CD8-positive, alpha-beta memory T cell (primary cell): ENCODE data around the gene ASAP2. TPM values are rescaled to one million over a fixed set of nuclear protein-coding genes. Genes with fewer than 3 reads are reported as not detected.

Experiments used
- CTCF ChIA-PET: fragments of 350-600 bp; sonication (Branson Sonifier 250); formaldehyde crosslinking; loops from one replicate; lab custom pipeline; 2021; ENCODE audit warnings: antibody characterized with exemption; lab: Charles Lee
- POLR2A ChIA-PET: fragments of 350-600 bp; sonication (Branson Sonifier 250); formaldehyde crosslinking; loops from one replicate; lab custom pipeline; 2021; ENCODE audit warnings: antibody characterized with exemption; lab: Charles Lee
- DNase-seq, 5 donors: peaks; one replicate each; pipeline versions ENCODE4 v3.0.0 to v3.0.0-alpha.2; 2020 to 2022; ENCODE audit warnings: mixed read lengths in 1 of 5
- H3K27ac ChIP-seq: one replicate; pipeline ENCODE4 v1.7.0; 2013; ENCODE audit warnings: low read depth, mild to moderate bottlenecking, low read length, moderate library complexity
- H3K27me3 ChIP-seq: 2 replicates; pipeline ENCODE4 v1.7.0; 2013; ENCODE audit warnings: low read length, mild to moderate bottlenecking; ENCODE audit not compliant: insufficient read depth, poor library complexity, severe bottlenecking
- H3K36me3 ChIP-seq: 2 replicates; pipeline ENCODE4 v1.7.0; 2013; ENCODE audit warnings: mild to moderate bottlenecking, low read length, moderate library complexity; ENCODE audit not compliant: insufficient read depth
- H3K4me1 ChIP-seq: 2 replicates; pipeline ENCODE4 v1.7.0; 2013; ENCODE audit warnings: mild to moderate bottlenecking, low read length, moderate library complexity; ENCODE audit not compliant: insufficient read depth
- H3K4me3 ChIP-seq: 2 replicates; pipeline ENCODE4 v1.7.0; 2013; ENCODE audit warnings: mild to moderate bottlenecking, low read length
- H3K9me3 ChIP-seq: 2 replicates; pipeline ENCODE4 v1.7.0; 2013; ENCODE audit warnings: mild to moderate bottlenecking, low read length
- H3K27ac Mint-ChIP-seq, 8 donors: one replicate each; pipeline ENCODE4 v1.8.0; 2020 to 2021; ENCODE audit warnings: mixed read lengths in 8 of 8, mild to moderate bottlenecking in 6 of 8, inconsistent platforms in 3 of 8, moderate library complexity in 3 of 8
- H3K27me3 Mint-ChIP-seq, 2 donors: one replicate each; pipeline ENCODE4 v1.8.0; 2020 to 2021; ENCODE audit warnings: mixed read lengths in 2 of 2, mild to moderate bottlenecking in 1 of 2, moderate library complexity in 1 of 2
- H3K36me3 Mint-ChIP-seq, 3 donors: one replicate each; pipeline ENCODE4 v1.8.0; 2020 to 2021; ENCODE audit warnings: mixed read lengths in 3 of 3, inconsistent platforms in 1 of 3, mild to moderate bottlenecking in 1 of 3
- H3K4me1 Mint-ChIP-seq, 3 donors: one replicate each; pipeline ENCODE4 v1.8.0; 2020 to 2021; ENCODE audit warnings: mixed read lengths in 3 of 3, inconsistent platforms in 1 of 3, mild to moderate bottlenecking in 1 of 3
- H3K4me3 Mint-ChIP-seq, 7 donors: one replicate each; pipeline ENCODE4 v1.8.0; 2020 to 2021; ENCODE audit warnings: mixed read lengths in 7 of 7, mild to moderate bottlenecking in 6 of 7, moderate library complexity in 4 of 7, inconsistent platforms in 2 of 7
- H3K9me3 Mint-ChIP-seq, 5 donors: one replicate each; pipeline ENCODE4 v1.8.0; 2020 to 2022; ENCODE audit warnings: mixed read lengths in 5 of 5, mild to moderate bottlenecking in 3 of 5, moderate library complexity in 2 of 5, inconsistent platforms in 1 of 5
- polyA plus RNA-seq: library from polyadenylated mRNA; unstranded; fragments of 300-500 nt; fragmentation: Illumina TruSeq; gene quantifications from one replicate; pipeline ENCODE4 v1.2.3, GENCODE V29; 2021
- total RNA-seq, 2 experiments: library from RNA; stranded (reverse); gene quantifications; one replicate each; pipeline ENCODE4 v1.2.3, GENCODE V29; 2021

Gene ASAP2
- total and polyA plus RNA-seq, 3 experiments from 2014 or later = 0.15 to 0.38 TPM; not detected in 1

- Mint-ChIP-seq H3K4me1 (peaks cover 0 to 21% (median 20%) of the 10 kb centered on the region in 3 donors), H3K27ac (peak overlapping the region in 2 of 8 donors; percentile 32 to 76), H3K36me3 (peaks cover 11 to 73% (median 23%) of the 10 kb centered on the region in 3 donors), H3K4me3 (peak overlapping the region in 3 of 7 donors; percentile 7 to 57 (median 31)), H3K9me3 (peaks cover 0 to 2% (median 0%) of the 10 kb centered on the region in 5 donors), H3K27me3 (no peaks in the 10 kb centered on the region)
- no peak overlapping the region for H3K4me3 ChIP-seq
- CTCF ChIA-PET = no interaction called here
- no peak overlapping the region for H3K27ac ChIP-seq
- H3K9me3 ChIP-seq = no peaks in the 10 kb centered on the region
- H3K27me3 ChIP-seq = no peaks in the 10 kb centered on the region
- DNase-seq = no peak
- no peaks in the 10 kb centered on the region for H3K4me1 ChIP-seq
- POLR2A ChIA-PET = no interaction called here
- H3K36me3 ChIP-seq = peaks cover 10% of the 10 kb centered on the region
Observed at GRCh38 chr2:9445089-9445488, 238.5 kb downstream of the ASAP2 start.

- Histone ChIP-seq H3K36me3 (peaks cover 7% of the 10 kb centered on the region), H3K27me3 (no peaks in the 10 kb centered on the region), H3K4me3 (no peak overlapping the region), H3K4me1 (no peaks in the 10 kb centered on the region), H3K9me3 (no peaks in the 10 kb centered on the region), H3K27ac (no peak overlapping the region)
- ChIA-PET CTCF (no interaction called here), POLR2A (interaction anchor here (0.7 kb wide), 1 partner anchor 391 kb away, joined by 3 read pairs; no protein-coding TSS in a partner anchor)
- Mint-ChIP-seq H3K36me3 (peaks cover 3 to 65% (median 17%) of the 10 kb centered on the region in 3 donors), H3K9me3 (no peaks in the 10 kb centered on the region), H3K27me3 (no peaks in the 10 kb centered on the region), H3K4me3 (no peak overlapping the region), H3K27ac (no peak overlapping the region), H3K4me1 (no peaks in the 10 kb centered on the region)
- DNase-seq = no peak
Observed at GRCh38 chr2:9451231-9451630, 244.6 kb downstream of the ASAP2 start.

Other genes starting within 250 kb of the ASAP2 start
- gene MBOAT2, start 203.1 kb upstream of the ASAP2 start, total RNA-seq = 1 to 10 TPM; 3.2 to 3.3 TPM
- 0.62 TPM for gene MBOAT2, start 203.1 kb upstream of the ASAP2 start, polyA plus RNA-seq
- gene ITGB1BP1, start 216.7 kb downstream of the ASAP2 start, total RNA-seq = 100 to 1,000 TPM; 185 to 195 TPM
- 200 TPM for gene ITGB1BP1, start 216.7 kb downstream of the ASAP2 start, polyA plus RNA-seq
- 10 to 100 TPM; 79.0 to 83.9 TPM for gene CPSF3, start 216.8 kb downstream of the ASAP2 start, total RNA-seq
- gene CPSF3, start 216.8 kb downstream of the ASAP2 start, polyA plus RNA-seq = 28.6 TPM